H1 (cell line): ENCODE results near the gene POU2F1.

ENCODE experiments used
- ATF3 ChIP-seq: IDR thresholded peaks from 2 replicates; pipeline ENCODE4 v1.6.1; 2011; ENCODE audit warnings: low read depth, mild to moderate bottlenecking, low read length; ENCODE audit not compliant: insufficient read depth
- CHD1 ChIP-seq: IDR thresholded peaks from 2 replicates; pipeline ENCODE4 v1.6.1; 2012; ENCODE audit warnings: low read depth, low read length, improper control_type of control experiment
- CTCF ChIP-seq, 3 experiments: IDR thresholded peaks; 1 replicate in 2 of 3; 2 replicates in 1 of 3; pipeline versions ENCODE4 v1.5.1 to v1.6.1; 2011; ENCODE audit warnings: low read length in 3 of 3, mild to moderate bottlenecking in 3 of 3, inconsistent platforms in 2 of 3, low read depth in 1 of 3, moderate library complexity in 1 of 3; ENCODE audit not compliant: insufficient read depth in 1 of 3; ENCODE audit errors: control extremely low read depth in 1 of 3
- EP300 ChIP-seq, 2 experiments: IDR thresholded peaks; 1 replicate in 1 of 2; 2 replicates in 1 of 2; pipeline ENCODE4 v1.6.1; 2011 to 2012; ENCODE audit warnings: low read depth in 2 of 2, low read length in 2 of 2, mild to moderate bottlenecking in 2 of 2, borderline replicate concordance in 1 of 2, inconsistent platforms in 1 of 2, moderate library complexity in 1 of 2
- EZH2 ChIP-seq: fragments of 200-600 bp; sonication (generic); IDR thresholded peaks from 2 replicates; pipeline ENCODE4 v1.7.1; 2012; ENCODE audit warnings: low read depth, mild to moderate bottlenecking, moderate library complexity, low read length, inconsistent platforms; ENCODE audit not compliant: severe bottlenecking
- NRF1 ChIP-seq: IDR thresholded peaks from 2 replicates; pipeline ENCODE4 v1.6.1; 2011; ENCODE audit warnings: mild to moderate bottlenecking, low read depth, low read length, improper control_type of control experiment
- POLR2A ChIP-seq, 2 experiments: IDR thresholded peaks; 1 replicate in 1 of 2; 2 replicates in 1 of 2; pipeline ENCODE4 v1.6.1; 2011; ENCODE audit warnings: low read depth in 2 of 2, low read length in 2 of 2, mild to moderate bottlenecking in 2 of 2; ENCODE audit errors: control extremely low read depth in 1 of 2
- SAP30 ChIP-seq: fragments of 300-600 bp; sonication (generic); IDR thresholded peaks from 2 replicates; pipeline ENCODE4 v1.7.1; 2012; ENCODE audit warnings: low read length, moderate library complexity, mild to moderate bottlenecking, inconsistent platforms; ENCODE audit not compliant: insufficient read depth, insufficient replicate concordance
- SIN3A ChIP-seq, 2 experiments: IDR thresholded peaks in 1 of 2; conservative IDR thresholded peaks in 1 of 2; 2 replicates each; pipeline ENCODE4 v1.6.1; 2011 to 2012; ENCODE audit warnings: low read length in 2 of 2, improper control_type of control experiment in 1 of 2, low read depth in 1 of 2, mild to moderate bottlenecking in 1 of 2
- SP1 ChIP-seq: IDR thresholded peaks from 2 replicates; pipeline ENCODE4 v1.6.1; 2011; ENCODE audit warnings: low read depth, low read length
- TAF1 ChIP-seq: IDR thresholded peaks from 2 replicates; pipeline ENCODE4 v1.6.1; 2011; ENCODE audit warnings: mild to moderate bottlenecking, low read depth, low read length
- TBP ChIP-seq: IDR thresholded peaks from 2 replicates; pipeline ENCODE4 v1.6.1; 2011; ENCODE audit warnings: low read depth, low read length, improper control_type of control experiment
- USF2 ChIP-seq: IDR thresholded peaks from 2 replicates; pipeline ENCODE4 v1.6.1; 2011; ENCODE audit warnings: low read length, improper control_type of control experiment

GRCh38 chr1:167413328-167413727 lies 192.6 kb downstream of the POU2F1 start:
- TF ChIP-seq EP300 (IDR thresholded peaks at IDR 0.05; ENCODE audit: borderline replicate concordance in 1 of 2, low read depth in 2 of 2, low read length in 2 of 2) (no peak), CTCF (IDR thresholded peaks at IDR 0.05; ENCODE audit: control extremely low read depth in 1 of 3, insufficient read depth in 1 of 3, low read depth in 1 of 3, low read length in 3 of 3) (no peak), POLR2A (IDR thresholded peaks at IDR 0.05; ENCODE audit: control extremely low read depth in 1 of 2, low read depth in 2 of 2, low read length in 2 of 2) (no peak), CHD1 (no peak), TBP (no peak), SIN3A (conservative IDR thresholded peaks at IDR 0.05 in 1 of 2, IDR thresholded peaks at IDR 0.05 in 1 of 2; ENCODE audit: low read depth in 1 of 2, low read length in 2 of 2) (no peak), EZH2 (no peak), NRF1 (no peak), USF2 (no peak), SP1 (no peak), TAF1 (no peak), SAP30 (no peak), ATF3 (no peak)
